GM19023 (cell line): Measurements from ENCODE around the gene SDCBP2.

ENCODE experiments used
- ATAC-seq: cut with Tn5 transposase; IDR thresholded peaks from one replicate; pipeline ENCODE4 v1.9.1; 2021; ENCODE audit warnings: mild to moderate bottlenecking, moderate library complexity; ENCODE audit not compliant: unreplicated experiment

Gene SDCBP2

GRCh38 chr20:1278993-1279392, 49.9 kb downstream of the SDCBP2 start:
- ATAC-seq: no peak

GRCh38 chr20:1277529-1278322, 51.2 kb downstream of the SDCBP2 start:
- ATAC-seq: no peak

- no peak for ATAC-seq
These were observed 53.0 kb downstream of the SDCBP2 start for GRCh38 chr20:1275919-1276318.

GRCh38 chr20:1274485-1275311, 54.2 kb downstream of the SDCBP2 start:
- ATAC-seq: no peak

GRCh38 chr20:1273366-1273765, 55.6 kb downstream of the SDCBP2 start:
- ATAC-seq: no peak

GRCh38 chr20:1272368-1273100, 56.4 kb downstream of the SDCBP2 start:
- ATAC-seq: no peak

GRCh38 chr20:1269850-1270249, 59.1 kb downstream of the SDCBP2 start:
- no peak for ATAC-seq

- no peak for ATAC-seq
These were observed 59.7 kb downstream of the SDCBP2 start for GRCh38 chr20:1269235-1269634.

GRCh38 chr20:1267809-1268374, 61.0 kb downstream of the SDCBP2 start:
- no peak for ATAC-seq

- ATAC-seq: no peak
These were observed 61.8 kb downstream of the SDCBP2 start for GRCh38 chr20:1267161-1267560.

GRCh38 chr20:1266167-1266973, 62.6 kb downstream of the SDCBP2 start, which contains the start of gene SNPH:
TSS of gene SNPH (plus strand) at chr20:1266294. CDS start at chr20:1296240, 29,946 bp downstream.
- ATAC-seq: peak; percentile 77

- no peak for ATAC-seq
These were observed 63.1 kb downstream of the SDCBP2 start for GRCh38 chr20:1265916-1266166.

- no peak for ATAC-seq
These were observed 63.6 kb downstream of the SDCBP2 start for GRCh38 chr20:1265226-1265915.

GRCh38 chr20:1264727-1265126, 64.2 kb downstream of the SDCBP2 start:
- no peak for ATAC-seq

GRCh38 chr20:1263853-1264252, 65.1 kb downstream of the SDCBP2 start:
- ATAC-seq: no peak
